GM12878 (cell line): Measurements from ENCODE around the gene FAM163B. TPM values are rescaled to one million over a fixed set of nuclear protein-coding genes. Genes with fewer than 3 reads are reported as not detected.

ENCODE experiments used
- ATAC-seq: fragments of 200-7000 bp; cut with Tn5 transposase; 3 replicates; pipeline ENCODE4 v1.9.1; 2020; ENCODE audit warnings: mild to moderate bottlenecking, moderate library complexity
- BruUV-seq: library from RNA; stranded (reverse); fragments of 400-500 nt; replicated peaks from 2 replicates; lab custom pipeline; 2021; lab: Mats Ljungman, UMichigan
- CTCF ChIA-PET: fragments of 300-600 bp; sonication (Branson Sonifier 250); formaldehyde crosslinking; extraction: SDS; loops from one replicate; lab custom pipeline; 2021; ENCODE audit warnings: inconsistent platforms; lab: Yijun Ruan, JAX
- POLR2A ChIA-PET: fragments of 350-600 bp; formaldehyde crosslinking; extraction: SDS; loops from one replicate; lab custom pipeline; 2021; ENCODE audit warnings: inconsistent platforms; lab: Charles Lee
- RAD21 ChIA-PET: fragments of 300-600 bp; sonication (Branson Sonifier 250); formaldehyde crosslinking; loops from one replicate; lab custom pipeline; 2023; ENCODE audit warnings: antibody characterized with exemption; ENCODE audit not compliant: unreplicated experiment; lab: Charles Lee
- SMC1A ChIA-PET: fragments of 300-600 bp; sonication (Branson Sonifier 250); formaldehyde crosslinking; loops from one replicate; lab custom pipeline; 2023; ENCODE audit not compliant: unreplicated experiment, uncharacterized antibody; lab: Charles Lee
- DNase-seq: peaks from one replicate; pipeline ENCODE4 v3.0.0-alpha.2; 2011; ENCODE audit warnings: low read depth, low spot score
- FAIRE-seq: peaks from 3 replicates; lab custom pipeline; 2011; peaks lifted over from hg19 to GRCh38; lab: Jason Lieb, UNC
- H2AFZ ChIP-seq: 2 replicates; pipeline ENCODE4 v1.6.0; 2011; ENCODE audit warnings: low read depth, low read length, control low read depth; ENCODE audit not compliant: control insufficient read depth
- H3K27ac ChIP-seq: 2 replicates; pipeline ENCODE4 v1.5.1; 2011; ENCODE audit warnings: control low read depth; ENCODE audit not compliant: control insufficient read depth, insufficient read depth
- H3K27me3 ChIP-seq, 2 experiments: replicated peaks in 1 of 2; 2 replicates each; pipeline versions ENCODE4 v1.6.0 to v1.6.1; 2011; ENCODE audit warnings: low read length in 1 of 2; ENCODE audit not compliant: control insufficient read depth in 2 of 2, insufficient read depth in 2 of 2
- H3K36me3 ChIP-seq, 2 experiments: 2 replicates each; pipeline ENCODE4 v1.5.1; 2011; ENCODE audit warnings: low read length in 1 of 2; ENCODE audit not compliant: control insufficient read depth in 2 of 2, insufficient read depth in 2 of 2
- H3K4me1 ChIP-seq: 2 replicates; pipeline ENCODE4 v1.6.1; 2011; ENCODE audit warnings: mild to moderate bottlenecking, low read length, moderate library complexity, mixed read lengths; ENCODE audit not compliant: control insufficient read depth, insufficient read depth
- H3K4me2 ChIP-seq: 2 replicates; pipeline ENCODE4 v1.6.0; 2011; ENCODE audit warnings: control low read depth; ENCODE audit not compliant: control insufficient read depth, insufficient read depth
- H3K4me3 ChIP-seq: fragments of 200-600 bp; sonication (generic); 2 replicates; pipeline ENCODE4 v1.5.1; 2016
- H3K79me2 ChIP-seq: 2 replicates; pipeline ENCODE4 v1.6.0; 2011; ENCODE audit warnings: low read length; ENCODE audit not compliant: control insufficient read depth, insufficient read depth
- H3K9ac ChIP-seq: 2 replicates; pipeline ENCODE4 v1.8.0; 2011; ENCODE audit warnings: low read length, control low read depth, mixed read lengths; ENCODE audit not compliant: control insufficient read depth, insufficient read depth
- H3K9me3 ChIP-seq: replicated peaks from 3 replicates; pipeline ENCODE4 v1.5.1; 2011; ENCODE audit warnings: mild to moderate bottlenecking, low read length; ENCODE audit not compliant: control insufficient read depth, insufficient read depth
- H4K20me1 ChIP-seq: 2 replicates; pipeline ENCODE4 v1.6.0; 2011; ENCODE audit not compliant: control insufficient read depth, insufficient read depth
- E2F8 ChIP-seq: fragments of 450-650 bp; IDR thresholded peaks from 2 replicates; pipeline ENCODE4 v1.6.1; 2018; ENCODE audit warnings: mild to moderate bottlenecking, low read depth, moderate library complexity; ENCODE audit not compliant: partially characterized antibody
- EP300 ChIP-seq, 2 experiments: fragments of 150-350 bp in 1 of 2; IDR thresholded peaks; 2 replicates each; pipeline ENCODE4 v1.6.1; 2011 to 2012; ENCODE audit warnings: low read depth in 2 of 2, low read length in 2 of 2, borderline replicate concordance in 1 of 2, improper control_type of control experiment in 1 of 2, inconsistent platforms in 1 of 2; ENCODE audit not compliant: control insufficient read depth in 1 of 2
- FOXM1 ChIP-seq: IDR thresholded peaks from 2 replicates; pipeline ENCODE4 v1.6.1; 2012; ENCODE audit warnings: low read depth, mild to moderate bottlenecking, inconsistent platforms, low read length, moderate library complexity
- MEF2B ChIP-seq: fragments of 450-650 bp; IDR thresholded peaks from 2 replicates; pipeline ENCODE4 v1.6.1; 2018; ENCODE audit warnings: mild to moderate bottlenecking, moderate library complexity; ENCODE audit not compliant: partially characterized antibody, poor library complexity, severe bottlenecking
- MTA3 ChIP-seq: IDR thresholded peaks from 2 replicates; pipeline ENCODE4 v1.6.1; 2012; ENCODE audit warnings: low read length, inconsistent platforms, borderline replicate concordance
- NKRF ChIP-seq: fragments of 450-650 bp; conservative IDR thresholded peaks from 2 replicates; pipeline ENCODE4 v1.6.1; 2017; ENCODE audit warnings: mild to moderate bottlenecking, moderate library complexity
- PML ChIP-seq: IDR thresholded peaks from 2 replicates; pipeline ENCODE4 v1.6.1; 2012; ENCODE audit warnings: low read length, inconsistent platforms
- POU2F2 ChIP-seq: IDR thresholded peaks from 3 replicates; pipeline ENCODE4 v1.6.1; 2011; ENCODE audit warnings: low read depth, mild to moderate bottlenecking, low read length, borderline replicate concordance
- RAD51 ChIP-seq: fragments of 450-650 bp; IDR thresholded peaks from 2 replicates; pipeline ENCODE4 v1.6.1; 2016; ENCODE audit warnings: moderate library complexity, mild to moderate bottlenecking, inconsistent platforms
- RFX5 ChIP-seq: IDR thresholded peaks from 2 replicates; pipeline ENCODE4 v1.6.1; 2011; ENCODE audit warnings: low read depth, low read length, improper control_type of control experiment
- SKIL ChIP-seq: fragments of 450-650 bp; IDR thresholded peaks from 2 replicates; pipeline ENCODE4 v1.6.1; 2017; ENCODE audit warnings: mild to moderate bottlenecking, low read depth, inconsistent platforms; ENCODE audit not compliant: poor library complexity, severe bottlenecking
- USF1 ChIP-seq: IDR thresholded peaks from 2 replicates; pipeline ENCODE4 v1.6.1; 2011; ENCODE audit warnings: borderline replicate concordance, low read depth, mild to moderate bottlenecking, moderate library complexity, mixed read lengths, low read length; ENCODE audit not compliant: insufficient read depth; ENCODE audit errors: extremely low read length
- ZBED1 ChIP-seq: IDR thresholded peaks from 2 replicates; pipeline ENCODE4 v1.6.1; 2016; ENCODE audit warnings: borderline replicate concordance
- ZNF24 ChIP-seq: fragments of 450-650 bp; IDR thresholded peaks from 2 replicates; pipeline ENCODE4 v1.6.1; 2017; ENCODE audit warnings: antibody characterized with exemption, mild to moderate bottlenecking
- ZNF622 ChIP-seq: fragments of 450-650 bp; IDR thresholded peaks from 2 replicates; pipeline ENCODE4 v1.6.1; 2017; ENCODE audit warnings: mild to moderate bottlenecking, inconsistent platforms
- WGBS: methylation state at CpG from one replicate; pipeline ENCODE4 v1.1.6; 2016; ENCODE audit warnings: low lambda C conversion rate; ENCODE audit not compliant: insufficient replicate concordance, insufficient coverage; ENCODE audit errors: missing lambda C conversion rate; 5-methylcytosine and 5-hydroxymethylcytosine counted together
- in situ Hi-C: fragments of 300-500 bp; cut with MboI; formaldehyde crosslinking; loops from 9 replicates; pipeline ENCODE4 v1.14.3; 2018; ENCODE audit warnings: mixed read lengths
- intact Hi-C: fragments of 100-400 bp; cut with micrococcal nuclease; formaldehyde crosslinking; loops from one replicate; pipeline ENCODE4 v1.14.2; 2022; ENCODE audit not compliant: unreplicated experiment
- polyA plus RNA-seq, 11 experiments: library from polyadenylated mRNA; depleted of rRNA in 4 of 11; unstranded in 6 of 11; stranded (reverse) in 5 of 11; fragments of >200 nt; fragmentation: Nextera tagmentation in 4 of 11; fragmentation: Illumina TruSeq in 1 of 11; extraction: Ambion mirVana in 4 of 11; extraction: Trizol in 1 of 11; gene quantifications; 1 replicate in 1 of 11; 2 replicates in 10 of 11; pipeline versions ENCODE4 v1.2.1 to v1.2.3, GENCODE V29; 2011 to 2016; ENCODE audit warnings: inconsistent platforms in 2 of 11, missing spikeins in 2 of 11, low read depth in 1 of 11
- total RNA-seq, 4 experiments: library from RNA; depleted of rRNA in 3 of 4; stranded (reverse); fragments of >200 nt in 3 of 4; fragmentation: Illumina TruSeq in 1 of 4; extraction: Trizol in 1 of 4; gene quantifications; 2 replicates each; pipeline versions ENCODE4 v1.2.1 to v1.2.3, GENCODE V29; 2013 to 2021

FAM163B gene
- total and polyA plus RNA-seq, 10 of the 15 experiments (the other 5 are each of a cell fraction or from before 2014, with no cell fraction given), result not detected

- TF ChIP-seq NKRF (no peak), MEF2B (no peak), RFX5 (no peak), ZNF24 (no peak), SKIL (no peak), EP300 (IDR thresholded peaks at IDR 0.05; ENCODE audit: borderline replicate concordance in 1 of 2, control insufficient read depth in 1 of 2, low read depth in 2 of 2, low read length in 2 of 2) (no peak), FOXM1 (no peak)
These were observed 35.0 kb upstream of the FAM163B start (continued) for GRCh38 chr9:133643978-133644760.

- in situ Hi-C loops, result no loop called here
- H3K4me1 ChIP-seq, result no peaks in the 10 kb centered on the region
- SMC1A ChIA-PET, result no interaction called here
- no peak overlapping the region for H2AFZ ChIP-seq
- H3K4me2 ChIP-seq, result no peak overlapping the region
- H3K36me3 ChIP-seq, result no peaks in the 10 kb centered on the region
- no peaks in the 10 kb centered on the region for H3K9me3 ChIP-seq
- no peaks in the 10 kb centered on the region for H3K79me2 ChIP-seq
- no peak for ATAC-seq
- POLR2A ChIA-PET, result no interaction called here
- CTCF ChIA-PET, result no interaction called here
- no peak overlapping the region for H3K4me3 ChIP-seq
- H3K9ac ChIP-seq, result no peak overlapping the region
- no peaks in the 10 kb centered on the region for H4K20me1 ChIP-seq
- intact Hi-C loops, result no loop called here
- RAD21 ChIA-PET, result no interaction called here
- 38% methylated on average over 20 of the region's 20 CpGs for WGBS
- no peak for FAIRE-seq
- peaks cover 0 to 2% of the 10 kb centered on the region in 2 experiments; a peak in 3 of 4 replicates for H3K27me3 ChIP-seq
- DNase-seq, result no peak
- no TSS peak for BruUV-seq
- H3K27ac ChIP-seq, result no peak overlapping the region
- TF ChIP-seq MTA3, result no peak
- no peak for TF ChIP-seq RAD51
- TF ChIP-seq USF1, result no peak
- no peak for TF ChIP-seq POU2F2
- TF ChIP-seq E2F8, result no peak
- no peak for TF ChIP-seq ZBED1
- TF ChIP-seq PML, result no peak
- no peak for TF ChIP-seq ZNF622
These were observed 34.2 kb upstream of the FAM163B start for GRCh38 chr9:133643362-133643755.
